Measurements from ENCODE around the gene OR10AD1. TPM values are rescaled to one million over a fixed set of nuclear protein-coding genes. Genes with fewer than 3 reads are reported as not detected.
A peak's percentile ranks its signal among the peaks of the same experiment; 100 is the strongest.

The OR10AD1 gene
- polyA plus RNA-seq, 3 donors = not detected

- H3K27ac ChIP-seq (ENCODE audit: low read depth in 1 of 2, low read length in 2 of 2) = peak overlapping the region; percentile 89 to 98
- H3K4me2 ChIP-seq (replicated peaks; ENCODE audit: extremely low read depth, low read length, poor library complexity, severe bottlenecking) = peak overlapping the region; percentile 96
- no peak for DNase-seq
- H3K4me3 ChIP-seq (replicated peaks in 1 of 3; ENCODE audit: low read depth in 2 of 3, low read length in 3 of 3) = peak overlapping the region; percentile 78 to 89 (median 79)
- Mint-ChIP-seq H3K36me3 (peaks cover 6 to 18% of the 10 kb centered on the region in 2 donors), H3K4me3 (peak overlapping the region; percentile 92 to 96), H3K27me3 (ENCODE audit: low read depth in 3 of 3) (peaks cover 0 to 14% (median 4%) of the 10 kb centered on the region in 3 donors), H3K4me1 (peaks cover 46% of the 10 kb centered on the region), H3K9me3 (peaks cover 3 to 14% (median 6%) of the 10 kb centered on the region in 7 donors), H3K27ac (peak overlapping the region; percentile 97 to 99 (median 98))
- peaks cover 0 to 15% of the 10 kb centered on the region in 2 donors for H3K27me3 ChIP-seq (ENCODE audit: control insufficient read depth in 2 of 2, insufficient read depth in 2 of 2, low read length in 2 of 2)
- peak overlapping the region; percentile 94 for H2AFZ ChIP-seq (ENCODE audit: insufficient read depth, low read depth, low read length, poor library complexity, severe bottlenecking)
- 40% methylated on average over 2 of the region's 10 CpGs for WGBS (ENCODE audit: insufficient coverage)
- no peaks in the 10 kb centered on the region for H3K36me3 ChIP-seq (replicated peaks in 1 of 2; ENCODE audit: control insufficient read depth in 1 of 2, insufficient read depth in 2 of 2, low read length in 2 of 2)
- H3K9ac ChIP-seq (ENCODE audit: insufficient read depth, low read length, poor library complexity, severe bottlenecking) = peak overlapping the region; percentile 92
- no peak for TF ChIP-seq CTCF (IDR thresholded peaks at IDR 0.05)
- no peaks in the 10 kb centered on the region for H3K9me3 ChIP-seq (replicated peaks in 1 of 2; ENCODE audit: control insufficient read depth in 1 of 2, insufficient read depth in 1 of 2, low read length in 2 of 2)
- peaks cover 24% of the 10 kb centered on the region for H3K79me2 ChIP-seq (ENCODE audit: insufficient read depth, low read length)
- peaks cover 38 to 47% of the 10 kb centered on the region in 2 donors for H3K4me1 ChIP-seq (ENCODE audit: control insufficient read depth in 1 of 2, insufficient read depth in 2 of 2, low read length in 2 of 2)
- no peaks in the 10 kb centered on the region for H4K20me1 ChIP-seq (ENCODE audit: insufficient read depth, low read length)
- intact Hi-C loops (cut with micrococcal nuclease) = loop anchor here (2.0 to 5.0 kb wide), 2 partner anchors 42 to 153 kb away; partner anchors contain the start of genes ZNF641 (in 2 of the 2) and ASB8 (in 1 of the 2)
Measured at GRCh38 chr12:48198985-48199384, 4.1 kb downstream of the OR10AD1 start.

- Histone ChIP-seq H4K20me1 (ENCODE audit: insufficient read depth, low read length) (no peaks in the 10 kb centered on the region), H3K4me2 (replicated peaks; ENCODE audit: extremely low read depth, low read length, poor library complexity, severe bottlenecking) (peak overlapping the region; percentile 96), H2AFZ (ENCODE audit: insufficient read depth, low read depth, low read length, poor library complexity, severe bottlenecking) (peak overlapping the region; percentile 94), H3K36me3 (replicated peaks in 1 of 2; ENCODE audit: control insufficient read depth in 1 of 2, insufficient read depth in 2 of 2, low read length in 2 of 2) (no peaks in the 10 kb centered on the region), H3K79me2 (ENCODE audit: insufficient read depth, low read length) (peaks cover 24% of the 10 kb centered on the region), H3K27ac (ENCODE audit: low read depth in 1 of 2, low read length in 2 of 2) (peak overlapping the region; percentile 89 to 98), H3K4me3 (replicated peaks in 1 of 3; ENCODE audit: low read depth in 2 of 3, low read length in 3 of 3) (peak overlapping the region; percentile 78 to 89 (median 79)), H3K27me3 (ENCODE audit: control insufficient read depth in 2 of 2, insufficient read depth in 2 of 2, low read length in 2 of 2) (peaks cover 0 to 15% of the 10 kb centered on the region in 2 donors), H3K9ac (ENCODE audit: insufficient read depth, low read length, poor library complexity, severe bottlenecking) (peak overlapping the region; percentile 92), H3K4me1 (ENCODE audit: control insufficient read depth in 1 of 2, insufficient read depth in 2 of 2, low read length in 2 of 2) (peaks cover 38 to 47% of the 10 kb centered on the region in 2 donors), H3K9me3 (replicated peaks in 1 of 2; ENCODE audit: control insufficient read depth in 1 of 2, insufficient read depth in 1 of 2, low read length in 2 of 2) (no peaks in the 10 kb centered on the region)
- Mint-ChIP-seq H3K9me3 (peaks cover 3 to 12% (median 5%) of the 10 kb centered on the region in 7 donors), H3K27ac (peak overlapping the region; percentile 97 to 99 (median 98)), H3K36me3 (peaks cover 6 to 15% of the 10 kb centered on the region in 2 donors), H3K4me3 (peak overlapping the region; percentile 92 to 96), H3K4me1 (peaks cover 49% of the 10 kb centered on the region), H3K27me3 (ENCODE audit: low read depth in 3 of 3) (peaks cover 0 to 14% (median 4%) of the 10 kb centered on the region in 3 donors)
- intact Hi-C loops (cut with micrococcal nuclease) = loop anchor here (2.0 to 5.0 kb wide), 2 partner anchors 42 to 154 kb away; partner anchors contain the start of genes ZNF641 (in 2 of the 2) and ASB8 (in 1 of the 2)
- no peak for DNase-seq
- no peak for TF ChIP-seq CTCF (IDR thresholded peaks at IDR 0.05)
- 11% methylated on average over 26 of the region's 26 CpGs for WGBS (ENCODE audit: insufficient coverage)
Measured at GRCh38 chr12:48198672-48198971, 4.5 kb downstream of the OR10AD1 start.

Measured in CD14-positive monocyte (primary cell).